BLaER1 treated with 17β-estradiol and CSF1 and Interleukin-3, amounts not matched to agents 10 nM and 100 nM (cell line): ENCODE data around the gene INSRR.

Source experiments
- H3K27ac ChIP-seq, 11 experiments: shearing (Covaris generic); formaldehyde crosslinking; 2 replicates each; pipeline ENCODE4 v1.8.1; 2022
- H3K27me3 ChIP-seq, 11 experiments: shearing (Covaris generic); formaldehyde crosslinking; 2 replicates each; pipeline ENCODE4 v1.8.1; 2022
- H3K36me3 ChIP-seq, 11 experiments: shearing (Covaris generic); formaldehyde crosslinking; 2 replicates each; pipeline ENCODE4 v1.8.1; 2022
- H3K4me1 ChIP-seq, 10 experiments: shearing (Covaris generic); formaldehyde crosslinking; 2 replicates each; pipeline ENCODE4 v1.8.1; 2022
- H3K4me2 ChIP-seq, 11 experiments: shearing (Covaris generic); formaldehyde crosslinking; 2 replicates each; pipeline ENCODE4 v1.8.1; 2022
- H3K4me3 ChIP-seq, 10 experiments: shearing (Covaris generic); formaldehyde crosslinking; 2 replicates each; pipeline ENCODE4 v1.8.1; 2022
- H3K9ac ChIP-seq, 11 experiments: shearing (Covaris generic); formaldehyde crosslinking; 2 replicates each; pipeline ENCODE4 v1.8.1; 2022
- H3K9me3 ChIP-seq, 11 experiments: shearing (Covaris generic); formaldehyde crosslinking; replicated peaks in 1 of 11; 2 replicates each; pipeline ENCODE4 v1.8.1; 2022
- H4K20me1 ChIP-seq, 11 experiments: shearing (Covaris generic); formaldehyde crosslinking; 2 replicates each; pipeline ENCODE4 v1.8.1; 2022
- Cebpa-rat ChIP-seq, 11 experiments: shearing (Covaris generic); IDR thresholded peaks; 2 replicates each; pipeline ENCODE4 v1.8.1; 2022

INSRR gene

DNA sequence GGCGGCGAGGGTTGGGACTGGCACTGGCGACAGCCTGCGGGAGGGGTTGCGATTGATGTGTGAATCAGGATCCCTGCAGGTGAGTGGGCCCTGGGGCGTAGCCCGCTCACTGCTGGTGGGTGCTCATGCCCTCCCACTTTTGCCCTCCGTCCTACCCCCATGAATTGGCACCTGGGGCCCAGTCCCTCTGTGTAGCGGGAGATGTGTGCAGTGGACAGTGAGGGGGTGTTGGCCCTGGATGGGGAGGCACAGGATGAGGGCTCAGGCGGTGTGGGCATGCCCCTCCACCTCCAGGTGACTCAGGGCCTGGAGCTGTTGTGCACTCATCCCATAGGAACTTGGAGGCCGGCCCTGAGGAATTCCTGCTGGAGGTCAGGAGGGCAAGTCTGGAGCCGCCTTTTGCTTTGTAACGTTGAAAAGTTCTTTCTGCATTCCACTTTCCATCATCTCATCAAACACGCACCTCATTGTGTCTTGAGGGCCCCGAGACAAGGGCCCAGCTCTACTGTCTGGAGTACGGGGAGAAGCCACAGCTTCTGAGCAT lies 37.6 kb upstream of the INSRR start:
- no peak for TF ChIP-seq Cebpa-rat (IDR thresholded peaks at IDR 0.05)
- Histone ChIP-seq H3K4me1 (peaks cover 57 to 91% (median 63%) of the 10 kb centered on the region in 10 experiments), H3K36me3 (no peaks in the 10 kb centered on the region), H3K27me3 (peaks cover 27 to 73% (median 52%) of the 10 kb centered on the region in 11 experiments), H3K4me3 (no peak overlapping the region), H3K9me3 (no peaks in the 10 kb centered on the region), H3K4me2 (peak overlapping the region; percentile 65 to 85 (median 73)), H3K27ac (no peak overlapping the region), H4K20me1 (no peaks in the 10 kb centered on the region; a peak in 1 of 22 replicates), H3K9ac (peak overlapping the region in 3 of 11 experiments; percentile 19 to 53 (median 22); a peak in 3 of 22 replicates)

GRCh38 chr1:156895927-156896326 lies 37.0 kb upstream of the INSRR start:
- Histone ChIP-seq H3K36me3 (no peaks in the 10 kb centered on the region), H3K4me3 (no peak overlapping the region), H3K9ac (no peak overlapping the region), H3K27ac (no peak overlapping the region), H4K20me1 (no peaks in the 10 kb centered on the region; a peak in 1 of 22 replicates), H3K9me3 (no peaks in the 10 kb centered on the region), H3K4me1 (peaks cover 57 to 85% (median 63%) of the 10 kb centered on the region in 10 experiments), H3K27me3 (peaks cover 27 to 80% (median 58%) of the 10 kb centered on the region in 11 experiments), H3K4me2 (peak overlapping the region in 2 of 11 experiments; percentile 87 to 88; a peak in 2 of 22 replicates)
- no peak for TF ChIP-seq Cebpa-rat (IDR thresholded peaks at IDR 0.05)

DNA sequence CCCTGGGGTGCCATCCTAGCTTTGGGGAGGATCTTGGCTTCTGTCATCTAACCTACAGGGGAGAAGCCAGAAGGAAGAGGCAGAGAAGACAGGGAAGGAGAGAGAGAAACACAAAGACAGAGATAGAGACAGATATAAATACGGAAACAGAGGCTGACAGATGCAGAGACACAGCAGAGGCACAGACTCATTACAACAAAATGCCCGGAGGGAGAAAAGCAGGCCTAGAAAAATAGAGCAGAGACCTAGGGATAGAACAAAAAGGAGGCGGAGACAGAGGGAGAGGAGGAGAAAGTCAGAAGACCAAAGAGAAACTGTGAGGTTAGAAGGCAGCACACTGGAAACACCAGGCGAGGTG lies 36.5 kb upstream of the INSRR start:
- H3K9me3 ChIP-seq: no peaks in the 10 kb centered on the region
- no peak for TF ChIP-seq Cebpa-rat (IDR thresholded peaks at IDR 0.05)
- H3K4me1 ChIP-seq: peaks cover 56 to 80% (median 63%) of the 10 kb centered on the region in 10 experiments
- H3K4me2 ChIP-seq: peak overlapping the region in 8 of 11 experiments; percentile 65 to 88 (median 76); a peak in 12 of 22 replicates
- no peaks in the 10 kb centered on the region; a peak in 1 of 22 replicates for H4K20me1 ChIP-seq
- H3K4me3 ChIP-seq: no peak overlapping the region
- H3K27me3 ChIP-seq: peaks cover 27 to 81% (median 59%) of the 10 kb centered on the region in 11 experiments
- H3K9ac ChIP-seq: no peak overlapping the region; a peak in 1 of 22 replicates
- H3K27ac ChIP-seq: no peak overlapping the region
- H3K36me3 ChIP-seq: no peaks in the 10 kb centered on the region

GRCh38 chr1:156894711-156895454 lies 36.0 kb upstream of the INSRR start:
- Histone ChIP-seq H3K4me2 (peak overlapping the region; percentile 24 to 88 (median 75); a peak in 21 of 22 replicates), H3K9ac (peak overlapping the region in 3 of 11 experiments; percentile 13 to 52 (median 25); a peak in 3 of 22 replicates), H3K4me1 (peaks cover 51 to 75% (median 64%) of the 10 kb centered on the region in 10 experiments), H3K9me3 (no peaks in the 10 kb centered on the region), H3K4me3 (no peak overlapping the region), H3K36me3 (no peaks in the 10 kb centered on the region), H3K27ac (0 out of 22 replicates have a peak overlapping the region, but pooled peaks of 1 of the 11 experiments have one; percentile 6), H4K20me1 (no peaks in the 10 kb centered on the region; a peak in 1 of 22 replicates), H3K27me3 (peaks cover 27 to 81% (median 59%) of the 10 kb centered on the region in 11 experiments)
- TF ChIP-seq Cebpa-rat (IDR thresholded peaks at IDR 0.05): no peak

DNA sequence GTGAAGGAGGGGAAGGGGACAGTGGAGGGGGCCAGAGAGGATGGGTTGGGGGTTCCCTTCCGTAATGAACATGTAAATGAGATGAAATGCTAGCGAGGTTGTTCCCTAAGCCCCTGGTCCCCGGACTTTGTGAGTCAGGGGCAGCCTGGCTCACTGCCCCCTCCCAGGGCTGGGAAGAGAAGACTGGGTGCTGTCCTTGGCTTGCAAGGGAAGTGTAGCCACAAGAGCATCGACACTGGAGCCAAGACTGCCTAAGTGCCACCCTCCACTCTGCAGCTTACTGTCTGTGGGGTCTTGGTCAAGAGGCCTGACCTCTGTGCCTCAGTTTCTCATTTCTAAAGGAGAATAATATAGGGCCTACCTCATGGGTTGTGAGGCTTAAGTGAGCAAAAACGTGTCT lies 35.1 kb upstream of the INSRR start:
- no peaks in the 10 kb centered on the region; a peak in 1 of 22 replicates for H4K20me1 ChIP-seq
- peak overlapping the region in 8 of 10 experiments; percentile 28 to 68 (median 47); a peak in 10 of 20 replicates for H3K4me3 ChIP-seq
- peak overlapping the region in 2 of 11 experiments; percentile 7 to 38; a peak in 2 of 22 replicates for H3K27ac ChIP-seq
- no peaks in the 10 kb centered on the region for H3K36me3 ChIP-seq
- H3K4me2 ChIP-seq: peak overlapping the region; percentile 55 to 88 (median 75); a peak in 21 of 22 replicates
- H3K4me1 ChIP-seq: peaks cover 42 to 68% (median 64%) of the 10 kb centered on the region in 10 experiments
- no peak for TF ChIP-seq Cebpa-rat (IDR thresholded peaks at IDR 0.05)
- H3K9me3 ChIP-seq: no peaks in the 10 kb centered on the region
- peaks cover 27 to 80% (median 54%) of the 10 kb centered on the region in 11 experiments for H3K27me3 ChIP-seq
- peak overlapping the region in 9 of 11 experiments; percentile 19 to 62 (median 52); a peak in 10 of 22 replicates for H3K9ac ChIP-seq

GRCh38 chr1:156893048-156893953 lies 34.4 kb upstream of the INSRR start, which contains the start of gene PEAR1:
Gene PEAR1, plus strand, starts transcription at chr1:156893718. Its CDS starts 10,209 bp downstream, at chr1:156903927.
- peak within 1 kb of the TSS in 9 of 11 experiments; percentile 19 to 62 (median 52); a peak in 14 of 22 replicates for H3K9ac ChIP-seq
- TF ChIP-seq Cebpa-rat (IDR thresholded peaks at IDR 0.05): no peak
- H3K4me1 ChIP-seq: peaks cover 35 to 65% (median 58%) of the 10 kb centered on the region in 10 experiments
- H3K27me3 ChIP-seq: peaks cover 27 to 73% (median 52%) of the 10 kb centered on the region in 11 experiments
- H3K4me3 ChIP-seq: peak within 1 kb of the TSS; percentile 25 to 68 (median 46); a peak in 14 of 20 replicates
- no peaks in the 10 kb centered on the region; a peak in 1 of 22 replicates for H4K20me1 ChIP-seq
- peak within 1 kb of the TSS; percentile 65 to 88 (median 76) for H3K4me2 ChIP-seq
- H3K27ac ChIP-seq: peak within 1 kb of the TSS in 5 of 11 experiments; percentile 25 to 59 (median 37); a peak in 5 of 22 replicates
- no peaks in the 10 kb centered on the region for H3K9me3 ChIP-seq
- H3K36me3 ChIP-seq: no peaks in the 10 kb centered on the region

GRCh38 chr1:156892190-156893047 lies 33.5 kb upstream of the INSRR start:
- peaks cover 26 to 66% (median 51%) of the 10 kb centered on the region in 10 experiments for H3K4me1 ChIP-seq
- H4K20me1 ChIP-seq: no peaks in the 10 kb centered on the region; a peak in 1 of 22 replicates
- no peaks in the 10 kb centered on the region for H3K9me3 ChIP-seq
- no peaks in the 10 kb centered on the region for H3K36me3 ChIP-seq
- H3K4me3 ChIP-seq: peak overlapping the region in 7 of 10 experiments; percentile 25 to 68 (median 38); a peak in 11 of 20 replicates
- H3K27ac ChIP-seq: no peak overlapping the region
- H3K9ac ChIP-seq: peak overlapping the region in 2 of 11 experiments; percentile 20 to 50; a peak in 4 of 22 replicates
- peak overlapping the region; percentile 65 to 88 (median 76) for H3K4me2 ChIP-seq
- TF ChIP-seq Cebpa-rat (IDR thresholded peaks at IDR 0.05): no peak
- peaks cover 27 to 65% (median 52%) of the 10 kb centered on the region in 11 experiments for H3K27me3 ChIP-seq
